SH-SY5Y (cell line): ENCODE results near the gene CYP11A1.

Experiments
- GATA2 ChIP-seq: IDR thresholded peaks from 2 replicates; pipeline ENCODE4 v1.6.1; 2011; ENCODE audit warnings: mild to moderate bottlenecking, low read depth, low read length
- GATA3 ChIP-seq: IDR thresholded peaks from 2 replicates; pipeline ENCODE4 v1.6.1; 2011; ENCODE audit warnings: low read depth, mild to moderate bottlenecking, low read length, moderate library complexity

- TF ChIP-seq GATA2 (no peak), GATA3 (no peak)
Measured at GRCh38 chr15:74406517-74406916, 39.1 kb upstream of the CYP11A1 start.
